Muscle layer of duodenum (tissue), 2 donors: ENCODE results near the gene STH.

Experiments
- H3K27ac ChIP-seq: one replicate; pipeline ENCODE4 v1.7.0; 2013; ENCODE audit warnings: mild to moderate bottlenecking, low read length
- H3K27me3 ChIP-seq: one replicate; pipeline ENCODE4 v1.7.0; 2013; ENCODE audit warnings: low read depth, mild to moderate bottlenecking, control low read depth, low read length
- H3K36me3 ChIP-seq, 2 donors: one replicate each; pipeline ENCODE4 v1.7.0; 2013; ENCODE audit warnings: low read length in 2 of 2, control low read depth in 1 of 2, mild to moderate bottlenecking in 1 of 2; ENCODE audit not compliant: insufficient read depth in 2 of 2, control insufficient read depth in 1 of 2
- H3K4me1 ChIP-seq, 2 donors: one replicate each; pipeline ENCODE4 v1.7.0; 2013; ENCODE audit warnings: low read length in 2 of 2, mild to moderate bottlenecking in 2 of 2, control low read depth in 1 of 2, moderate library complexity in 1 of 2; ENCODE audit not compliant: insufficient read depth in 2 of 2, control insufficient read depth in 1 of 2
- H3K4me3 ChIP-seq, 2 donors: one replicate each; pipeline ENCODE4 v1.7.0; 2013; ENCODE audit warnings: low read length in 2 of 2, low read depth in 1 of 2, mild to moderate bottlenecking in 1 of 2
- H3K9me3 ChIP-seq, 2 donors: one replicate each; pipeline ENCODE4 v1.7.0; 2013; ENCODE audit warnings: low read length in 2 of 2, control low read depth in 1 of 2, mild to moderate bottlenecking in 1 of 2; ENCODE audit not compliant: control insufficient read depth in 1 of 2
- donor health status: healthy.

The STH gene

GRCh38 chr17:45976755-45977505 lies 22.1 kb upstream of the STH start:
- H3K27ac ChIP-seq: no peak overlapping the region
- H3K9me3 ChIP-seq: no peaks in the 10 kb centered on the region
- H3K4me3 ChIP-seq: no peak overlapping the region
- no peaks in the 10 kb centered on the region for H3K36me3 ChIP-seq
- no peaks in the 10 kb centered on the region for H3K4me1 ChIP-seq
- H3K27me3 ChIP-seq: no peaks in the 10 kb centered on the region

- H3K9me3 ChIP-seq: no peaks in the 10 kb centered on the region
- no peak overlapping the region for H3K27ac ChIP-seq
- H3K4me1 ChIP-seq: no peaks in the 10 kb centered on the region
- H3K27me3 ChIP-seq: no peaks in the 10 kb centered on the region
- no peak overlapping the region for H3K4me3 ChIP-seq
- no peaks in the 10 kb centered on the region for H3K36me3 ChIP-seq
Measured at GRCh38 chr17:45977506-45977824, 21.6 kb upstream of the STH start.

GRCh38 chr17:45977976-45978626 lies 20.9 kb upstream of the STH start:
- no peak overlapping the region for H3K27ac ChIP-seq
- H3K4me3 ChIP-seq: no peak overlapping the region
- no peaks in the 10 kb centered on the region for H3K27me3 ChIP-seq
- H3K4me1 ChIP-seq: no peaks in the 10 kb centered on the region
- H3K36me3 ChIP-seq: no peaks in the 10 kb centered on the region
- no peaks in the 10 kb centered on the region for H3K9me3 ChIP-seq

- H3K36me3 ChIP-seq: no peaks in the 10 kb centered on the region
- H3K27ac ChIP-seq: no peak overlapping the region
- no peaks in the 10 kb centered on the region for H3K9me3 ChIP-seq
- no peaks in the 10 kb centered on the region for H3K4me1 ChIP-seq
- no peak overlapping the region for H3K4me3 ChIP-seq
- H3K27me3 ChIP-seq: no peaks in the 10 kb centered on the region
Measured at GRCh38 chr17:45979137-45979536, 19.9 kb upstream of the STH start.

- Histone ChIP-seq H3K36me3 (no peaks in the 10 kb centered on the region), H3K9me3 (no peaks in the 10 kb centered on the region), H3K4me3 (no peak overlapping the region), H3K4me1 (no peaks in the 10 kb centered on the region), H3K27ac (no peak overlapping the region), H3K27me3 (no peaks in the 10 kb centered on the region)
Measured at GRCh38 chr17:45980855-45981254, 18.2 kb upstream of the STH start.

GRCh38 chr17:45981306-45981705 lies 17.7 kb upstream of the STH start:
- H3K27ac ChIP-seq: no peak overlapping the region
- no peaks in the 10 kb centered on the region for H3K4me1 ChIP-seq
- H3K36me3 ChIP-seq: no peaks in the 10 kb centered on the region
- no peaks in the 10 kb centered on the region for H3K9me3 ChIP-seq
- no peak overlapping the region for H3K4me3 ChIP-seq
- H3K27me3 ChIP-seq: no peaks in the 10 kb centered on the region

GRCh38 chr17:45982791-45983613 lies 16.0 kb upstream of the STH start:
- no peaks in the 10 kb centered on the region for H3K36me3 ChIP-seq
- H3K4me1 ChIP-seq: no peaks in the 10 kb centered on the region

GRCh38 chr17:45983614-45984310 lies 15.3 kb upstream of the STH start:
- Histone ChIP-seq H3K4me3 (no peak overlapping the region), H3K27ac (no peak overlapping the region), H3K36me3 (no peaks in the 10 kb centered on the region), H3K4me1 (no peaks in the 10 kb centered on the region), H3K27me3 (no peaks in the 10 kb centered on the region), H3K9me3 (no peaks in the 10 kb centered on the region)

More at GRCh38 chr17:45982791-45983613, 16.0 kb upstream of the STH start:
- Histone ChIP-seq H3K27ac (no peak overlapping the region), H3K9me3 (no peaks in the 10 kb centered on the region), H3K27me3 (no peaks in the 10 kb centered on the region), H3K4me3 (no peak overlapping the region)

- H3K27ac ChIP-seq: no peak overlapping the region
- no peaks in the 10 kb centered on the region for H3K9me3 ChIP-seq
- no peaks in the 10 kb centered on the region for H3K4me1 ChIP-seq
- H3K36me3 ChIP-seq: no peaks in the 10 kb centered on the region
- no peak overlapping the region for H3K4me3 ChIP-seq
- H3K27me3 ChIP-seq: no peaks in the 10 kb centered on the region
Measured at GRCh38 chr17:45984368-45984767, 14.7 kb upstream of the STH start.

GRCh38 chr17:45985447-45985846 lies 13.6 kb upstream of the STH start:
- Histone ChIP-seq H3K4me3 (no peak overlapping the region), H3K27me3 (no peaks in the 10 kb centered on the region), H3K27ac (no peak overlapping the region), H3K36me3 (no peaks in the 10 kb centered on the region), H3K9me3 (no peaks in the 10 kb centered on the region), H3K4me1 (no peaks in the 10 kb centered on the region)

GRCh38 chr17:45986056-45986455 lies 13.0 kb upstream of the STH start:
- Histone ChIP-seq H3K27me3 (no peaks in the 10 kb centered on the region), H3K4me3 (no peak overlapping the region), H3K9me3 (no peaks in the 10 kb centered on the region), H3K36me3 (no peaks in the 10 kb centered on the region), H3K27ac (no peak overlapping the region), H3K4me1 (no peaks in the 10 kb centered on the region)
